B cell (primary cell): ENCODE measurements around the gene TSPAN14. TPM values are rescaled to one million over a fixed set of nuclear protein-coding genes. Genes with fewer than 3 reads are reported as not detected.

Source experiments
- ATAC-seq: fragments of 200-7000 bp; cut with Tn5 transposase; one replicate; pipeline ENCODE4 v1.10.0; 2021; ENCODE audit warnings: low read depth, mild to moderate bottlenecking, moderate number of reproducible peaks, moderate library complexity
- CTCF ChIA-PET: fragments of 350-600 bp; sonication (Branson Sonifier 250); formaldehyde crosslinking; loops from one replicate; lab custom pipeline; 2021; ENCODE audit warnings: antibody characterized with exemption, inconsistent platforms; lab: Charles Lee
- POLR2A ChIA-PET: fragments of 350-600 bp; sonication (Branson Sonifier 250); formaldehyde crosslinking; loops from one replicate; lab custom pipeline; 2021; ENCODE audit warnings: antibody characterized with exemption; lab: Charles Lee
- DNase-seq: peaks from one replicate; pipeline ENCODE4 v3.0.0; 2013
- H2AFZ ChIP-seq: 2 replicates; pipeline ENCODE4 v1.6.1; 2012; ENCODE audit warnings: mild to moderate bottlenecking, low read depth, low read length; ENCODE audit not compliant: insufficient read depth, poor library complexity, severe bottlenecking
- H3K27ac ChIP-seq, 2 donors: 1 replicate in 1 of 2; 2 replicates in 1 of 2; pipeline ENCODE4 v1.5.1; 2012 to 2013; ENCODE audit warnings: low read length in 2 of 2, mild to moderate bottlenecking in 2 of 2, moderate library complexity in 1 of 2
- H3K27me3 ChIP-seq, 4 experiments: fragments of 200-600 bp in 1 of 4; sonication (generic) in 1 of 4; replicated peaks in 1 of 4; 1 replicate in 2 of 4; 2 replicates in 2 of 4; pipeline versions ENCODE4 v1.6.1 to v1.7.0; 2013 to 2016; ENCODE audit warnings: low read length in 3 of 4, mild to moderate bottlenecking in 2 of 4, mixed read lengths in 1 of 4, moderate library complexity in 1 of 4; ENCODE audit not compliant: insufficient read depth in 4 of 4, control insufficient read depth in 3 of 4; ENCODE audit errors: control extremely low read depth in 1 of 4
- H3K36me3 ChIP-seq, 2 experiments: replicated peaks in 1 of 2; 1 replicate in 1 of 2; 2 replicates in 1 of 2; pipeline versions ENCODE4 v1.6.1 to v1.7.1; 2013; ENCODE audit warnings: low read length in 1 of 2; ENCODE audit not compliant: insufficient read depth in 2 of 2, control insufficient read depth in 1 of 2; ENCODE audit errors: control extremely low read depth in 1 of 2, extremely low read depth in 1 of 2
- H3K4me1 ChIP-seq, 2 donors: fragments of 200-600 bp in 1 of 2; sonication (generic) in 1 of 2; 1 replicate in 1 of 2; 2 replicates in 1 of 2; pipeline versions ENCODE4 v1.5.1 to v1.6.1; 2013 to 2017; ENCODE audit warnings: low read length in 2 of 2; ENCODE audit not compliant: control insufficient read depth in 2 of 2, insufficient read depth in 2 of 2
- H3K4me2 ChIP-seq: replicated peaks from 2 replicates; pipeline ENCODE3; 2012; ENCODE audit warnings: mild to moderate bottlenecking, low read depth, low read length; ENCODE audit not compliant: poor library complexity, severe bottlenecking
- H3K4me3 ChIP-seq, 5 experiments: fragments of 200-600 bp in 1 of 5; sonication (generic) in 1 of 5; 1 replicate in 3 of 5; 2 replicates in 2 of 5; pipeline versions ENCODE4 v1.5.1 to v1.7.0; 2011 to 2016; ENCODE audit warnings: low read length in 4 of 5, mild to moderate bottlenecking in 4 of 5, low read depth in 2 of 5, control low read depth in 1 of 5, moderate library complexity in 1 of 5; ENCODE audit not compliant: insufficient read depth in 1 of 5; ENCODE audit errors: control extremely low read depth in 1 of 5, extremely low read depth in 1 of 5
- H3K79me2 ChIP-seq: fragments of 200-600 bp; sonication (generic); one replicate; pipeline ENCODE4 v1.6.0; 2016; ENCODE audit warnings: low read length; ENCODE audit not compliant: control insufficient read depth, insufficient read depth
- H3K9ac ChIP-seq: fragments of 200-600 bp; sonication (generic); 2 replicates; pipeline ENCODE4 v1.6.1; 2017; ENCODE audit warnings: mild to moderate bottlenecking, low read length, moderate library complexity
- H3K9me3 ChIP-seq, 3 donors: one replicate each; pipeline versions ENCODE4 v1.6.1 to v1.7.1; 2013; ENCODE audit warnings: low read length in 2 of 3; ENCODE audit not compliant: control insufficient read depth in 2 of 3, insufficient read depth in 1 of 3; ENCODE audit errors: control extremely low read depth in 1 of 3
- H4K20me1 ChIP-seq: 2 replicates; pipeline ENCODE4 v1.6.0; 2012; ENCODE audit warnings: mild to moderate bottlenecking, low read length; ENCODE audit not compliant: insufficient read depth, control insufficient read depth, poor library complexity, severe bottlenecking
- H3K27ac Mint-ChIP-seq: one replicate; pipeline ENCODE4 v1.8.0; 2021; ENCODE audit warnings: mixed read lengths
- H3K27me3 Mint-ChIP-seq: one replicate; pipeline ENCODE4 v1.8.0; 2021; ENCODE audit warnings: mixed read lengths
- H3K4me1 Mint-ChIP-seq: one replicate; pipeline ENCODE4 v1.8.0; 2021; ENCODE audit warnings: mixed read lengths
- H3K4me3 Mint-ChIP-seq: one replicate; pipeline ENCODE4 v1.8.0; 2021; ENCODE audit warnings: mixed read lengths
- H3K9me3 Mint-ChIP-seq: one replicate; pipeline ENCODE4 v1.8.0; 2022; ENCODE audit warnings: mixed read lengths; ENCODE audit not compliant: insufficient read depth
- CTCF ChIP-seq: fragments of 200-600 bp; IDR thresholded peaks from one replicate; pipeline ENCODE4 v1.8.0; 2022; ENCODE audit warnings: antibody characterized with exemption, mild to moderate bottlenecking
- EZH2 ChIP-seq: IDR thresholded peaks from 2 replicates; pipeline ENCODE4 v1.6.1; 2012; ENCODE audit warnings: borderline replicate concordance, low read depth, mild to moderate bottlenecking, moderate library complexity, low read length; ENCODE audit not compliant: insufficient read depth, poor library complexity, severe bottlenecking
- whole genome bisulfite sequencing: methylation state at CpG from one replicate; pipeline ENCODE4 v1.1.5; 2013; ENCODE audit warnings: missing lambda C conversion rate; ENCODE audit not compliant: insufficient coverage; 5-methylcytosine and 5-hydroxymethylcytosine counted together
- intact Hi-C: fragments of 100-400 bp; cut with micrococcal nuclease; formaldehyde crosslinking; loops from one replicate; pipeline ENCODE4 v1.10.0; 2022
- polyA plus RNA-seq: library from polyadenylated mRNA; depleted of rRNA; stranded (reverse); fragments of >200 nt; gene quantifications from 2 replicates; pipeline ENCODE4 v1.2.3, GENCODE V29; 2012
- total RNA-seq, 2 donors: library from RNA; stranded (reverse); fragments of 120-200 nt in 1 of 2; gene quantifications; 1 replicate in 1 of 2; 2 replicates in 1 of 2; pipeline versions ENCODE4 v1.2.3 to v1.2.4, GENCODE V29; 2013 to 2022

The TSPAN14 gene
- total and polyA plus RNA-seq, 2 donors (not counting 1 experiment from before 2014, with no cell fraction given) = 27.8 to 55.3 TPM

GRCh38 chr10:80451132-80451531 lies 3.0 kb upstream of the TSPAN14 start:
- no peak overlapping the region for H2AFZ ChIP-seq
- H4K20me1 ChIP-seq = peaks cover 15% of the 10 kb centered on the region
- no peak overlapping the region for H3K27ac Mint-ChIP-seq
- no peak overlapping the region for H3K27ac ChIP-seq
- no peak for TF ChIP-seq EZH2
- TF ChIP-seq CTCF = no peak
- H3K27me3 ChIP-seq = no peaks in the 10 kb centered on the region
- no peak overlapping the region for H3K4me3 Mint-ChIP-seq
- no peaks in the 10 kb centered on the region for H3K9me3 ChIP-seq
- WGBS = 100% methylated on average over 1 of the region's 1 CpG
- no peak for ATAC-seq
- no peak overlapping the region for H3K4me3 ChIP-seq
- no peaks in the 10 kb centered on the region for H3K27me3 Mint-ChIP-seq
- H3K36me3 ChIP-seq = no peaks in the 10 kb centered on the region
- DNase-seq = no peak
- H3K9me3 Mint-ChIP-seq = no peaks in the 10 kb centered on the region
- ChIA-PET CTCF (interaction anchor here (14.9 kb wide), 1 partner anchor 54 kb away, joined by 500 read pairs; no protein-coding TSS in a partner anchor), POLR2A (interaction anchor here (0.8 kb wide), 1 partner anchor 49 kb away, joined by 3 read pairs; no protein-coding TSS in a partner anchor)
- H3K4me2 ChIP-seq = no peak overlapping the region
- no peak overlapping the region for H3K9ac ChIP-seq
- H3K4me1 ChIP-seq = peaks cover 10 to 20% of the 10 kb centered on the region in 2 donors
- H3K79me2 ChIP-seq = peaks cover 9% of the 10 kb centered on the region
- peaks cover 24% of the 10 kb centered on the region for H3K4me1 Mint-ChIP-seq
- intact Hi-C loops = no loop called here

DNA sequence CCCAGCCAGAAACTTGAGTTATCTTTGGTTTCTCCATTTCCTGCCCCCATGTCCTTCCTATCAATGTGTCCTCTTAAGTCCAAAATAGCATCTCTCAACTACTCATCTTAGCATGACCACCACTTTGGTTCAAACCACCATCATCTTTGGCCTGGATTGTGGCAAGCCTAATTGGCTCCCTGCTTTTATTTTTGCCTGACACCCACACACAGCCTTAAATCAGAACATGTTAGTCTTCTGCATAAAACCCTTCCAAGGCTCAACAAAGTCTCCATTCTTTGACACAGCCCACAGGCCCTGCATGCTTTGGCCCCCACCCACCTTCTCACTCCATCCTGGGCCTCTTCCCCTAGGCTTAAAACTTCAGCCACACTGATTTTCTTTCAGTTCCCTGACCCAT lies 2.0 kb upstream of the TSPAN14 start:
- Histone ChIP-seq H3K9ac (no peak overlapping the region), H3K4me1 (peaks cover 15 to 28% of the 10 kb centered on the region in 2 donors), H3K4me2 (no peak overlapping the region), H3K79me2 (peaks cover 18% of the 10 kb centered on the region), H4K20me1 (peaks cover 22% of the 10 kb centered on the region), H3K27me3 (no peaks in the 10 kb centered on the region), H3K4me3 (no peak overlapping the region), H3K9me3 (no peaks in the 10 kb centered on the region), H3K27ac (peak overlapping the region in 1 of 2 donors; percentile 27), H2AFZ (no peak overlapping the region), H3K36me3 (no peaks in the 10 kb centered on the region)
- TF ChIP-seq CTCF (no peak), EZH2 (no peak)
- Mint-ChIP-seq H3K9me3 (no peaks in the 10 kb centered on the region), H3K27me3 (no peaks in the 10 kb centered on the region), H3K27ac (no peak overlapping the region), H3K4me1 (peaks cover 29% of the 10 kb centered on the region), H3K4me3 (no peak overlapping the region)
- intact Hi-C loops = no loop called here
- ATAC-seq (no peak), DNase-seq (no peak)
- ChIA-PET POLR2A (no interaction called here), CTCF (interaction anchor here (1.8 to 14.9 kb wide), 2 partner anchors 8 to 53 kb away, joined by 9 to 500 read pairs; no protein-coding TSS in a partner anchor)
